MM.1S (cell line): Measurements from ENCODE around the gene CABCOCO1.

Source experiments
- DNase-seq: peaks from one replicate; pipeline ENCODE4 v3.0.0-alpha.2; 2015
- H2AFZ ChIP-seq: fragments of 300-600 bp; sonication (generic); 2 replicates; pipeline ENCODE4 v1.6.0; 2016; ENCODE audit warnings: antibody characterized with exemption, low read length
- H3F3A ChIP-seq: fragments of 300-600 bp; sonication (generic); 2 replicates; pipeline ENCODE4 v1.6.1; 2016; ENCODE audit warnings: mild to moderate bottlenecking, antibody characterized with exemption, low read length, moderate library complexity, mixed read lengths; ENCODE audit not compliant: insufficient read depth
- H3K27ac ChIP-seq: fragments of 300-600 bp; sonication (generic); 2 replicates; pipeline ENCODE4 v1.5.1; 2016; ENCODE audit warnings: mild to moderate bottlenecking, low read length
- H3K27me3 ChIP-seq: fragments of 300-600 bp; sonication (generic); replicated peaks from 2 replicates; pipeline ENCODE4 v1.6.0; 2016; ENCODE audit warnings: low read length; ENCODE audit not compliant: insufficient read depth
- H3K36me3 ChIP-seq: fragments of 300-600 bp; sonication (generic); replicated peaks from 2 replicates; pipeline ENCODE4 v1.6.1; 2016; ENCODE audit warnings: mild to moderate bottlenecking, low read length, mixed read lengths; ENCODE audit not compliant: insufficient read depth
- H3K4me1 ChIP-seq: fragments of 300-600 bp; sonication (generic); 2 replicates; pipeline ENCODE4 v1.6.1; 2016; ENCODE audit warnings: low read length, mixed read lengths
- H3K4me2 ChIP-seq: fragments of 300-600 bp; sonication (generic); 2 replicates; pipeline ENCODE4 v1.6.0; 2016; ENCODE audit warnings: low read depth, low read length
- H3K4me3 ChIP-seq: fragments of 300-600 bp; sonication (generic); 2 replicates; pipeline ENCODE4 v1.5.1; 2016; ENCODE audit warnings: low read length, mixed read lengths
- H3K79me2 ChIP-seq: fragments of 300-600 bp; sonication (generic); 2 replicates; pipeline ENCODE4 v1.6.1; 2016; ENCODE audit warnings: mixed run types, low read length, mixed read lengths
- H3K9ac ChIP-seq: fragments of 300-600 bp; sonication (generic); 2 replicates; pipeline ENCODE4 v1.6.1; 2016; ENCODE audit warnings: low read length, mixed read lengths
- H3K9me2 ChIP-seq: fragments of 300-600 bp; sonication (generic); replicated peaks from 2 replicates; pipeline ENCODE4 v1.6.1; 2016; ENCODE audit warnings: mild to moderate bottlenecking, low read length, mixed read lengths; ENCODE audit not compliant: insufficient read depth
- H3K9me3 ChIP-seq: fragments of 300-600 bp; sonication (generic); replicated peaks from 2 replicates; pipeline ENCODE4 v1.6.1; 2016; ENCODE audit warnings: mild to moderate bottlenecking, low read length, mixed read lengths; ENCODE audit not compliant: insufficient read depth
- H4K20me1 ChIP-seq: fragments of 300-600 bp; sonication (generic); 2 replicates; pipeline ENCODE4 v1.6.1; 2016; ENCODE audit warnings: mild to moderate bottlenecking, low read length, moderate library complexity, mixed read lengths; ENCODE audit not compliant: insufficient read depth
- CTCF ChIP-seq: fragments of 300-600 bp; sonication (generic); IDR thresholded peaks from 2 replicates; pipeline ENCODE4 v1.5.1; 2016; ENCODE audit warnings: antibody characterized with exemption, low read length, mixed read lengths
- EZH2 ChIP-seq: fragments of 300-600 bp; sonication (generic); optimal IDR thresholded peaks from 2 replicates; pipeline ENCODE3; 2017; ENCODE audit warnings: low read depth, mild to moderate bottlenecking, antibody characterized with exemption, low read length, mixed read lengths
- EZH2phosphoT487 ChIP-seq: fragments of 300-600 bp; sonication (generic); IDR thresholded peaks from 2 replicates; pipeline ENCODE4 v1.6.1; 2018; ENCODE audit warnings: antibody characterized with exemption, low read length

Gene CABCOCO1

GRCh38 chr10:61628875-61629513 lies 33.7 kb upstream of the CABCOCO1 start:
- H3K79me2 ChIP-seq, result no peaks in the 10 kb centered on the region
- H3K36me3 ChIP-seq, result no peaks in the 10 kb centered on the region
- H3K27ac ChIP-seq, result no peak overlapping the region
- H2AFZ ChIP-seq, result no peak overlapping the region
- TF ChIP-seq CTCF (no peak), EZH2 (no peak), EZH2phosphoT487 (no peak)
- H3K4me3 ChIP-seq, result no peak overlapping the region
- no peaks in the 10 kb centered on the region for H3K27me3 ChIP-seq
- H3K9me2 ChIP-seq, result no peaks in the 10 kb centered on the region
- H3K4me2 ChIP-seq, result no peak overlapping the region
- no peaks in the 10 kb centered on the region for H4K20me1 ChIP-seq
- no peaks in the 10 kb centered on the region for H3K9me3 ChIP-seq
- no peaks in the 10 kb centered on the region for H3K4me1 ChIP-seq
- no peaks in the 10 kb centered on the region for H3F3A ChIP-seq
- no peak for DNase-seq
- H3K9ac ChIP-seq, result no peak overlapping the region

DNA sequence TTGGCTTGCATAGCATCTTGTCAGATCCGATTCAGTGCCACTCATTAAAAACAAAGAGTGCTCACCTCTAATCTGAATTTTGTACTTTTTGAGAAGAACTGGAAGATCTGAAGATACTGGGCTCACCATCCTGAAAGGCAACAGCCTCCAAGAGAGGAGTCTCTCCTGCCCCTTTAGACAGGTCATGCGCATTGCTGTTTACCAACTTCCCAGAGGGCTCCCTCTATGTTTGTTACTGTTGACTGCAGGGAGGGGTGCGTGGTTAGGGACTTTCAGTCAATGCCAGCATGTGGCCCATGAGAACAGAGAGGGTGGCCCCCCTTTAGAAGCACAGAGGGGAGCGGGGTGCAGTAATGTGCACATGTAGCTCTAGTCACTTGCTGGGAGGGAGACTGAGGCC lies 33.2 kb upstream of the CABCOCO1 start:
- Histone ChIP-seq H3K4me2 (no peak overlapping the region), H3K27ac (no peak overlapping the region), H4K20me1 (no peaks in the 10 kb centered on the region), H3K9me3 (no peaks in the 10 kb centered on the region), H3K79me2 (no peaks in the 10 kb centered on the region), H3K4me1 (no peaks in the 10 kb centered on the region), H3K9ac (no peak overlapping the region), H3K9me2 (no peaks in the 10 kb centered on the region), H3K4me3 (no peak overlapping the region), H3F3A (no peaks in the 10 kb centered on the region), H3K36me3 (no peaks in the 10 kb centered on the region), H3K27me3 (no peaks in the 10 kb centered on the region), H2AFZ (no peak overlapping the region)
- TF ChIP-seq EZH2phosphoT487 (no peak), EZH2 (no peak), CTCF (no peak)
- no peak for DNase-seq

DNA sequence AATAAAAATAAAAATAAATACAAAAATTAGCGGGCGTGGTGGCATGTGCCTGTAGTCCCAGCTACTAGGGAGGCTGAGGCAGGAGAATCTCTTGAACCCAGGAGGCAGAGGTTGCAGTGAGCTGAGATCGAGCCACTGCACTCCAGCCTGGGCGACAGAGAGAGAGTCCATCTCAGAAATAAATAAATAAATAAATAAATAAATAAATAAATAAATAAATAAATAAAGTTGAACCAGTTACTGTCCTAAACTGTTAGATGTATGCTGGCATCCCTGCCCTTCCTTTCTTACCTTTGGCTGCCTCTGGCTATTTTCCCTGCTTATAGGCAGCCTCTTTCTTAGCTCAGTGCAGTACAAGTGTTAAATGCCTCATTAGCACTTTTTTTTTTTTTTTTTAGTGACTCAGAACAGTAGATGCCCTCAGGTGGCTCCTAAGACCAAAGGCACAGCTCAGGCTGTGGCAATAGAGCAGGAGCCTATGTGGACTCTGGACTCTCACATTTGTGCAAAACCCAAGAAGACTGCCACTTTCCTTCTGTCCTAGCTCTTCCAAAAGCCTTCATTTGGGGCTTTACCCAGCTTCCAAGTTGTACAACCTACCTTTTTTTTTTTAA lies 30.6 kb upstream of the CABCOCO1 start:
- no peaks in the 10 kb centered on the region for H3K36me3 ChIP-seq
- H2AFZ ChIP-seq, result no peak overlapping the region
- H3K79me2 ChIP-seq, result no peaks in the 10 kb centered on the region
- no peaks in the 10 kb centered on the region for H3K9me2 ChIP-seq
- no peak overlapping the region for H3K4me3 ChIP-seq
- no peak overlapping the region for H3K4me2 ChIP-seq
- no peaks in the 10 kb centered on the region for H4K20me1 ChIP-seq
- H3K4me1 ChIP-seq, result no peaks in the 10 kb centered on the region
- H3K9me3 ChIP-seq, result no peaks in the 10 kb centered on the region
- TF ChIP-seq CTCF (no peak), EZH2phosphoT487 (no peak), EZH2 (no peak)
- no peak for DNase-seq
- no peak overlapping the region for H3K9ac ChIP-seq
- H3K27ac ChIP-seq, result no peak overlapping the region
- H3K27me3 ChIP-seq, result no peaks in the 10 kb centered on the region
- H3F3A ChIP-seq, result no peaks in the 10 kb centered on the region
